GM19351 (cell line): ENCODE results near the gene XKR7.
"Not testable (repeated sequence)": the region's sequence is repeated elsewhere in the genome, so short reads cannot be mapped to it uniquely, and the experiment has no call there.

Source experiments
- ATAC-seq: cut with Tn5 transposase; IDR thresholded peaks from one replicate; pipeline ENCODE4 v1.9.1; 2021; ENCODE audit warnings: mild to moderate bottlenecking, moderate library complexity; ENCODE audit not compliant: unreplicated experiment

Gene XKR7

DNA sequence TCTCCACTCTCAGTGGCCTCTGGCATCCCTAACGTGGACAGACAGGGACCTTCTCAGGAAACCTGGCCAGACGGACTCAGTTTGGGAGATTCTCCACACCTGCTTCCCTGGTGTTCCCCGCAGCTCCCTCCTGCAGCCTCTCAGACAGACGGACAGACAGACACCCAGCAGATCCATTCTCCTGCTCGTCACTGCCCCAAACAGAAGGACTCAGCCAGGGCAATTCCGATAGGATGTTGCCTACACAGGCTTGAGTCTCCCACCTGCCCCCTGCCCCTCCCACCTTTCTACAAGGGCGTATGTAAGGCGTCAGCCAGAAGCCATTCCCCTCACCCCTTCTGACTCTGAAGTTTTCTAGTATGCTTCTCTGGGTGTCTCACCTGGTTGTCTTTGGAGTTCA is 42.7 kb downstream of the XKR7 start:
- ATAC-seq, result no peak

DNA sequence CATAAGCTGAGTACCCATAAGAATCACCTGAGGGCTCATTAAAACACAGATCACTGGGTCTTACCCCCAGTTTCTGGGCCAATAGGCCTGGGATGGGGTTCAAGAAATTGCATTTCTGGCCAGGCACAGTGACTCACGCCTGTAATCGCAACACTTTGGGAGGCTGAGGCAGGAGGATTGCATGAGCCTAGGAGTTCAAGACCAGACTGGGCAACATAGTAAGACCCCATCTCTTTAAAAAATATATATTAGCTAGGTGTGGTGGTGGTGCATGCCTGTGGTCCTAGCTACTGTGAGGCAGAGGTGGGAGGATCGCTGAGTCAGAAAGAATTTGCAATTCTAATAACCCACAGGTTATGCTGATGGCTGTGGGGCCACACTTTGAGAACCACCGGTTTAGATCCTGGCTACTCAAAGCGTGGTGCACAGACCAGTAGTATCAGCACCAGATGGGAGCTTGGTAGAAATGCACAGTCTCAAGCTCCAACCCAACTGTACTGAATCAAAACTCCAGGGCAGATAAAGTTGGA is 44.3 kb downstream of the XKR7 start:
- ATAC-seq, result no peak

DNA sequence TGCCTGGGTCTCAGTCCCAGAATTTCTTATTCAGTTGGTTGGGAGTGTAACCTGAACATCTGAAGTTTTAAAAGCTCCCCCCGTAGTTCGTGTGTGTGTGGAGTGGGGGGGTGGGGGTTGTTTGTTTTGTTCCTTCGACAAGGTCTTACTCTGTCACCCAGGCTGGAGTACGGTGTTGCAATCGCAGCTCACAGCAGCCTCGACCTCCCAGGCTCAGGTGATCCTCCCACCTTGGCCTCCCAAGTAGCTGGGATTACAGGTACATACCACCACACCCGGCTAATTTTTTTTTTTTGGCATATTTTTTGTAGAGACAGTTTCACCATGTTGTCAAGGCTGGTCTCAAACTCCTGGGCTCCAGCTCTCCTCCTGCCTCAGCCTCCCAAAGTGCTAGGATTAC is 45.4 kb downstream of the XKR7 start:
- ATAC-seq, result no peak

DNA sequence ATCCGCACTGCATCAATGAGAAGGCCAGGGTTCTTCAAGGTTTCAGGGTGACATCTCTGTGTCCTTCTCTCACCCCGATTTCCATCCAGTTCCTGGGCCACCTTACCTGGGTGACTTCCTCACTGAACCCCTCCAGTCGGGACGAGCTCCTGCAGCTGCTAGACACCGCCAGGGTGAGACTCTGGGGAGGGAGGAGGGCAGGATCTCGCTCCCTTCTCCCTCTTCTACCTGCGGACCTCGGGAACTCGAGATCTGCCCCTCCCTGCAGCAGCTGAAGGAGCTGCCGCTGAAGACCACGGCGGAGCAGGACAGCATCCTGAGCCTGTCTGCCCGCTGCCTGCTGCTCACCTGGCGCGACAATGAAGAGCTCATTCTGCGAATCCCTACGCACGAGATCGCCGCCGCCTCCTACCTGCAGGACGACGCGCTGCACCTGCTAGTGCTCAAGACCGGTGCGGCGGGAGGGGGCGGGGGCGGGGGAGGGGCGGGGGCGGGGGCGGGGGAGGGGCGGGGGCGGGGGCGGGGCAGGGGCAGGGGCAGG is 49.8 kb downstream of the XKR7 start:
- ATAC-seq, result no peak

DNA sequence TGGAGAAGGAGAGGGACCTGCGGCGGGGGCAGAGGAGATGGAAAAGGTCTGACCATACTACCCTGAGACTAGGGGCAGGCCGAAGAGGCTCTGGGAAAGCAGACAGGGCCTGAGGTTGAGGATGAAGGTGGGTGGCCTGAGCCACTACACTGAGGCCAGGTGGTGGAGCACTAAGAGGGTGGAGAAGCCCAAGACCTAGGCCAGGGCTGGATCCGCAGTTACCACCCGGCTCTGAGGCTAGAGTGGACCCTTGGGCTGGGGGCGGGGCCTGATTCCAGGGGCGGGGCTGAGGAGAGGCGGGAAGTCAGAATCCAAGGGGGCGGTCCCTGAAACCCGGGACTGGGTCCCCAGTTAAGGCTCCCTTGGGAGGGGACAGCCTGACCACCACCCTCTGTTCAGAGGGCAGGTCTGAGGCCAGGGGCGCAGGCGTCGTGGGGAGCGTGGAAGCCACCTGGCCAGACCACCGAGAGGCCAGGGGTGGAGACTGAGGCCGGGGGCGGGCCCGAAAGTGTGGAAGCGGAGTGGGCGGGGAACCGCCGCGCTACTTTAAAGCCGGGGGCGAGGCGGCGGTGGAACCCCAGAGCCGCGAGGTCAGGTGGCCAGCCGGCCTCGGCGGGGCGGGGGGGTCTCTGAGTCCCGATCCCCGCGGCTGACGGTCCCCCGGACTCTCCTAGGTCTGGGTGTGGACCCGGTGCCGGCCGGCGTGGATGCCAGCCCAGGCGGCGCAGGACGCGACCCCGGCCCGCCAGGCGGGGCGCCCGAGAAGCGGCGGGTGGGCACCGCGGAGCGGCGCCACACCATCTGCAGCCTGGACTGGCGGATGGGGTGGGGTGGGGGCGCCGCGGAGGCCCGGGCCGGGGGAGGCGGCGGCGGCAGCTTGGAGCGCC is 50.6 kb downstream of the XKR7 start:
- peak; percentile 49 for ATAC-seq

DNA sequence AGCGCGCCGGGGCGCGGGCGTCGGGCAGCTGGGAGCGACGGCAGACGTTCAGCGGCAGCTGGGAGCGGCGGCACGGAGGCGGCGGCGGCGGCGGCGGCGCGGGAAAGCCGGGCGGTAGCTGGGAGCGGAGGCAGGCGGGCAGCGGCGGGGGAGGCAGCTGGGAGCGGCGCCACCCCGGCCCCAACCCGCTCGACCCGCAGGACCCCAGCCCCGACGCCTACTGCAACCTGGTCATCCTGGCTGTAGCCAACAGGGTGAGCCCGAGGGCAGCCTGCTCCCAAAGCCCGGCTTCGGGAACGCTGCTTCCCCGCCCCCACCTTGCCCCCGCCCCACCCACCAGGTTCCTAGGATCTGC is 51.2 kb downstream of the XKR7 start:
- no peak for ATAC-seq

DNA sequence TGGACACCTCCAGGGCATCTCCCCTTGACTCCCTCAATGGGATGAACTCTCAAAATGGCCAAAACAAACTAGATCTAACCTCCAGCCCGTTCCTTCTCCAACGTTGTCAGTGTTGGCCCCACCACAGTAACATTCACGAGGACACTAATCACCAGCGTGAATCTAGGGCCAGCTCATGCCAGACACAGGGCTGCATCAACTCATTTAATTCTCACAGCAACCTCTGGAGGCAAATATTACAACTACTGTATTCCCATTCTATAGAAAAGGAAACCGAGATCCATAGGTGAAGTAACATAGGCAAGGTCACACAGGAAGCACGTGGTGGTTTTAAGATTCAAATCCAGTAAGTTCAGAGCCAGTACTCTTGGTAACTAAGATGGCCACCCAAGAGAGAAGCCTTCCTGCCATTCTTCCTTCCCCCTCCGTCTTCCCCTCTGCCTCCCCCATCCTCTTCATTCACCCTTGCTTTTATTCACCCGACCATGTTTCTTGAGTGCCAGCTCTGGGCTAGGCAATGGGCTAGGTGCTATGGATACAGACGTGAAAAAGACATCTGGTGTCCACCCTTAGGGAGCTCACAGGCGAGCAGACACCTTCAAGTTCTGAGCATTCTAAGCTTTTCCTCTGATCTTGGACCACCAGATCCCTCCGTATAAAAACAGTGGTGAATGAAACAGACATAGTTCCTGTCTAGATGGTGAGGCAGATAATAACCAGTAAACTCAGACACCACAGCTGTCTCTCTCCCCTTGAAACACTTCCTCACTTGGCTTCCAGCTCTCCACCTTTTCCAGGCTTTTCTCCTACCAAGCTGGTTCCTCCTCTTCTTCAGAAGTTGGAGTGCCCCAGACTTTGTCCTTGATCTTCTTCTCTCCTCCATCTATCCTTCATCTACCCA is 51.9 kb downstream of the XKR7 start:
- no peak for ATAC-seq

DNA sequence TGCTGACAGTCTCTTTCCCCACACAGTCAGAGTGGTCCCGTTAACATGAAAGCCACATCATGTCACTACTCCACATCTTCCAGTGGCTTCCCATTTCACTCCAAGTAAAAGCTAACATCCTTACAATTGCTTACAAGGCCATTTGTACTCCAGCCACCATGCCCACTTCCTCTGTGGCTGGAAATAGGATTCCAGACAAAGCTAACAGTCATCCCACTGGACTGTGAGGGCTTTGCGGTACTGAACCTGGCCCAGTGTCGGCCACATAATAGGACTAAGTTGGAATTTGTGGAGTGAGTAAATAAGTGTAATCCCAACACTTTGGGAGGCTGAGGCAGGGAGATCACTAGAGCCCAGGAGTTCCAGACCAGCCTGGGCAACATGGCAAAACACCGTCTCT is 53.1 kb downstream of the XKR7 start:
- ATAC-seq, result no peak

DNA sequence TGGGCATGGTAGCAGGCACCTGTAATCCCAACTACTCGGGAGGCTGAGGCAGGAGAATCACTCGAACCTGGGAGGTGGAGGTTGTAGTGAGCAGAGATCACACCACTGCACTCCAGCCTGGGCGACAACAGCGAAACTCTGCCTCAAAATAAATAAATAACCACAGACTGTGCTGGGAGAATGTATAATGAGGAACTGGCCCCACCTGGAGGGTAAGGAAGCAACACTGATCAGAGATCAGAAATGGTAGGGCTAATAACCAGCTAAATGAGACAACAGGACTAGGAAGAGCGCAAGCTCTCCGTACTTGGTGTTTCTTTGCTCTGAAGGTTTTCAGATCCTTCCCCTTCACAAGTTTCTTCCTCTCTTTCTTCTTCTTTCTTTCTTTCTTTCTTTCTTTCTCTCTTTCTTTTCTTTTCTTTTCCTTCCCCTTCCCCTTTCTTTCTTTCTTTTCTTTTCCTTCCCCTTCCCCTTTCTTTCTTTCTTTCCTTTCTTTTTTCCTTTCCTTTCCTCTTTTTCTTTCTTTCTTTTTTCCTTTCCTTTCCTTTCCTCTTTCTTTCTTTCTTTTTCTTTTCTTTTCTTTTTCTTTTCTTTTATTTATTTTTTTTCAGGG is 56.8 kb downstream of the XKR7 start:
- ATAC-seq, result no peak

DNA sequence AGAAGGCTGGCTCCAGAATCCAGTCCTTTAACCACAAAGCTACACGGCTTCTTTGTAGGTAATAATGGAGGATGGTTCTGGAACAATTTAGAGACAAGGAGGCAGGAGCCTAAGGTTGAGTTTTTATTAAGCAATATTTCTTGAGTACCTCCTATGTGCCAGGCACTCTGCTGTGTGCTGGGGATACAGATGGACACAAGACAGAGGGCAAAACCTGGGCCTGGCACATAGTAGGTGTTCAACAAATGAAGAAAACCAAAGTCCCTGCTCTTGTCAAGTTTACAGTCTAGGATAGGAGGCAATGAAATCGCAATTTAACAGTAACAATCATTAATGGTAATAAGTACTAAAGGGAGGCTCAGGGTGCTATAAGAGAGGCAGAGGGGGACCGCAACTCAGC is 59.7 kb downstream of the XKR7 start:
- no peak for ATAC-seq

DNA sequence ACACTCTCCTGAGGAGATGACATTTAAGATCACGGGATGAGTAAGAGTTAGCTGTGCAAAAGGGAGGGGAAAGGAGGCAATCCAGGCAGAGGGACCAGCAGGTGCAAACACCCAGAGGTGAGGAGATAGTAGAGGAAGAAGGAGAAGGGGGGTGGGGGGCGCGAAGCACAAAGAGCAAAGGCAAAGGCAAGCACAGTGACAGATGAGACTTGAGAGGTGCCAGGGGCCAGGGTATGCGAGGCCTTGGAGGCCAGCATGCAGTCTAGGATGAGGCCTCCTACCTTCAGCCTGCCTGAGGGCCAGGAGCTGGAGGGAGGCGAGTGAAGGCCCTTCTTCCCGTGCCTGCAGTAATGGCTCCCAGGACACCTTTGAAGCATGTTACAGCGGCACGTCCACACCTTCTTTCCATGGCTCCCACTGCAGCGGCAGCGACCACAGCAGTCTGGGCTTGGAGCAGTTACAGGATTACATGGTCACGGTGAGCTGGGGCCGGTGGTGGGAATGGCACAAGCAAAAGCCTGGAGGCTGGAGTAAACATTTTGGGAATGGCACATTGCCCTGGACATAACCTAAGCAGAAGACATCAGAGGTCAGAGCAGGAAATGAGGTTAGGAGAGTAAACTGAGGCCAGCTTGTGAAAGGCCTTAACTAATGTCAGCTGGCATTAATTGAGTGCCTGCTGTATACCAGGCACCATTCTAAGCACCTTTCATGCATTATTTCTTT is 60.9 kb downstream of the XKR7 start:
- no peak for ATAC-seq

DNA sequence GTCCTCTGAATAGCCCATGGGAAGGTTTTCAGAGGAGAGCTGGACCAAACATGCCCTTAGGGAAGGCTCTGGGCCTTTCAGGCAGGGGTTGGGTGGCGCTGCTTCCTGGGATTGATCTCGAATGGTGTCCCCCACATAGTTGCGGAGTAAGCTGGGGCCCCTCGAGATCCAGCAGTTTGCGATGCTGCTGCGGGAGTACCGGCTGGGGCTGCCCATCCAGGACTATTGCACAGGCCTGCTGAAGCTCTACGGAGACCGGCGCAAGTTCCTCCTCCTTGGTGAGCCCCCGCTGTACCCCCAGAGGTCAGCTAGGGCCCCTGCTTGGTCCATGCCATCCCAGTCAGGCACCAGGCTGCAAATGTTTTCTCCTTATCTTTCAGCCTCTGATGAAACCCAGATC is 61.6 kb downstream of the XKR7 start:
- ATAC-seq, result no peak

DNA sequence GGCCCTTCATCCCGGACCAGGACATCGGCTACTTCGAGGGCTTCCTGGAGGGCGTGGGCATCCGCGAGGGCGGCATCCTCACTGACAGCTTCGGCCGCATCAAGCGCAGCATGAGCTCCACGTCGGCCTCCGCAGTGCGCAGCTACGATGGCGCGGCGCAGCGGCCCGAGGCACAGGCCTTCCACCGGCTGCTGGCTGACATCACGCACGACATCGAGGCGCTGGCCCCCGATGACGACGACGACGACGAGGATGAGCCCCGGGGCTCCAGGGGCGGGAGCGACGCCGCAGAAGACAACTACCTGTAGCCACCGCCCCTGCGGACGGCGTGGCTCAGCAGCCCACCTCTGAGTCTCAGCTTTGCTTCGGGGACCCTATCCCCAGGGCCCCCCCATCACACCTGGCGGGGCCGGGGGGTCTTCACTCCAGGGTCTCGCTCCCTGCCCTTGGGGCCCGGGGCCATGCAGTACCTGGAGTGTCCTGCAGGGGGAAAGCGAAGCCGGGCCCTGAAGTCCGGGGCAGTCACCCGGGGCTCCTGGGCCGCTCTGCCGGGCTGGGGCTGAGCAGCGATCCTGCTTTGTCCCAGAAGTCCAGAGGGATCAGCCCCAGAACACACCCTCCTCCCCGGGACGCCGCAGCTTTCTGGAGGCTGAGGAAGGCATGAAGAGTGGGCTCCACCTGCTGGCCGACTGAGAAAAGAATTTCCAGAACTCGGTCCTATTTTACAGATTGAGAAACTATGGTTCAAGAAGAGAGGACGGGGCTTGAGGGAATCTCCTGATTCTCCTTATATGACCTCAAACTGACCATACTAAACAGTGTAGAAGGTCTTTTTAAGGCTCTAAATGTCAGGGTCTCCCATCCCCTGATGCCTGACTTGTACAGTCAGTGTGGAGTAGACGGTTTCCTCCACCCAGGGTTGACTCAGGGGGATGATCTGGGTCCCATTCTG is 63.3 kb downstream of the XKR7 start:
- no peak for ATAC-seq

DNA sequence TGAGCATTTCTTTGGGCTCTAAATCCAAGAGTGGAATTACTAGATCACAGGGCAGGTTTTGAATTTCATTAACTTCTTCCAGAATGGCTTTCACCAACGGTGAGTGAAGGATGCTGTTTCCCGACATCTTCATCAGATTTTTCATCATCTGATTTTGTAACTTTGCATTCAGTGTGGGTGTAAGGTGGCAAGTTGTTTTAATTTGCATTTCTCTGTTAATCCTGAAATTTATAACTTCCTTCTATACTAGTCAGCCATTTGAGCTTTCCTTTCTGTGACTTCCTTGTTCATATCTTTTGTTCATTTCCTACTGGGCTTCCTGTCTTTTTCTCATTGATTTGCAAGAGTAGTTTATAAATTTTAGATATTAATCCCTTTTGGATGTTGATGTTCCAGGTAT is 65.4 kb downstream of the XKR7 start:
- ATAC-seq, result no peak

DNA sequence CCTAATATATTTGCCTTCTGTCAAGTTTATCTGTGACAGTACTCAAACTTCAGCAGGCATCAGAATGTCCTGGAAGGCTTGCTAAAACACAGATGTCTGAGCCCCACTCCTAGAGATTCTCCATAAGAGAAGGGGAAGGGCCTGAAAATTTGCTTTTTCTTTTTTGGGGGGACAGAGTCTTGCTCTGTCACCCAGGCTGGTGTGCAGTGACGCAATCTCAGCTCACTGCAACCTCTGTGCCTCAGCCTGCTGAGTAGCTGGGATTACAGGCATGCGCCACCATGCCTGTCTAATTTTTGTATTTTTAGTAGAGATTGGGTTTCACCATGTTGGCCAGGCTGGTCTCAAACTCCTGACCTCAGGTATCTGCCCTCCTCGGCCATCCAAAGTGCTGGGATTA is 65.8 kb downstream of the XKR7 start:
- ATAC-seq, result not testable (repeated sequence)

DNA sequence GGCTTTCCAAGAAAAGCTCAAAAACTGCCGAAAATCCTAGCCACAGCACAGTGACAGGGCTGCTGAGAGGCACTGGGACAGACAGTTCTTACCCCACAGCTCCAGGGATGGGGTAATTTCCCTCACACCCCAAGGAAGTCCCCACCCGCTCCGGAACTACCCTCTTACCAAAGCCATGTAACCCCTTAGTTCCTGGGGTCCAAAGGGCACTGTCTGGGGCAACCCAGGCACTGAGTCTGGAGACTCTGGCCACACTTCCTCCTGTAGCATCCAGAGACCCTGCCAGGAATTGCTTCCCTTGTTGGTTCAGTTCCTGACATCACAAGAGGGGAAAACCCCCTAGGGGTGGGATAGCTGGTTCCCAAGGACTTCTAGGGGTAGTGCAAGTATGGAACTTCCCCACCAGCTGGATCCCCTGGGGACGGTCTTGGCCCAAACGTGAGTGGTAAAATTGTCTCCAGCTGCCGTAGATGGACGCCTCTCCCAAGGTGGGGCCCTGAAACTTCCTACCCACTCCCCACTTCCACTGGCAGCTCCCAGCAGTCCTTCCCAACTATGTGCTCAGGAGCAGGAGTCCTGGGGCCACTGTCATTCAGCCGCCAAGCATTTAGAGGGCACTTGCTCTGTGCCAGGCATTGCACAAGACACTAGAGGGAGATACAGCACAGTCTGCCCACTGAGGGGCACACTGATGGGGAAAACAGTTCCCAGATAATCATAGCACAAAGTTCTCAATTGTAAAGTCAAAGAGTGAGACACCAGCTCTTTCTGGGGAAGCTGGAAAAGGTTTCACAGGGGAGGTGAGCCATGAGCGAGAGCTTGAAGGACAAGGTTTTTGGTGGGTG is 66.9 kb downstream of the XKR7 start:
- ATAC-seq, result no peak

DNA sequence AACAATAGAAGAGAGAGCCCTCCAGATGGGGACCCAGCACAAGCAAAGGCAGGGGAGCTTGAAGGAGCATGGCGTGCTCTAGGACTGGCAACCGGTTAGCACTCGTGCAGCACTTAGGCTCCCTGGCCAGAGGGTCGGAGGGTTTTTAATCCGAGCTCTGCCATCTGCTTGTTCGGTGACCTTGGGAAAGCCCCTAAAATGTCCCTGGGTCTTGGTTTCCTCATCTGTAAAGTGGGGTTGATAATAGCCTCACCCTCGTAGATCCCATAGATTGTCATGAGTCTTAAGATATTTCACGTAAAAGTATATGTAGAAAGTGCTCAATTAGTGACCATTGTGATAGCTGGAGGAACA is 67.5 kb downstream of the XKR7 start:
- ATAC-seq, result no peak

DNA sequence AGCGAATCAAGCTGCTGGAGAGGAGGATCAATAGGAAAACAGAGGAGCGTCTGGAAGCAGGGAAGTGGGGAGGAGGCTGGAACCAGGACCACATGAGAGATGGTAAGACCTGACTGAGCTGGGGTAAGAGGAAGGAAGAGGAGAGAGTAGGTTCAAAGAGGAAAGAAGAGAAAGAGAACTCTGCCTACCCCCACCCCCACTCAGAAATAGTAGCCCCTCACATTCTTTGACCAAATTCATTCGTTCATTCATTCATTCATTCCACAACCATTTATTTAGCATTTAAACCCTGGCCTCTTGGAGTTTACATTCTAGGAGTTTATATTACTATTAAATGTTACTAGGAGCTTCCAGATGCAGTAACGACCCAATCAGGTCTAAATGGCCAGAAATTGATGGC is 68.3 kb downstream of the XKR7 start:
- no peak for ATAC-seq
